HG03066 (cell line): Measurements from ENCODE around the gene MAGI1.

Experiments used
- ATAC-seq: cut with Tn5 transposase; IDR thresholded peaks from one replicate; pipeline ENCODE4 v1.9.1; 2021; ENCODE audit warnings: low read depth; ENCODE audit not compliant: unreplicated experiment

The MAGI1 gene

DNA sequence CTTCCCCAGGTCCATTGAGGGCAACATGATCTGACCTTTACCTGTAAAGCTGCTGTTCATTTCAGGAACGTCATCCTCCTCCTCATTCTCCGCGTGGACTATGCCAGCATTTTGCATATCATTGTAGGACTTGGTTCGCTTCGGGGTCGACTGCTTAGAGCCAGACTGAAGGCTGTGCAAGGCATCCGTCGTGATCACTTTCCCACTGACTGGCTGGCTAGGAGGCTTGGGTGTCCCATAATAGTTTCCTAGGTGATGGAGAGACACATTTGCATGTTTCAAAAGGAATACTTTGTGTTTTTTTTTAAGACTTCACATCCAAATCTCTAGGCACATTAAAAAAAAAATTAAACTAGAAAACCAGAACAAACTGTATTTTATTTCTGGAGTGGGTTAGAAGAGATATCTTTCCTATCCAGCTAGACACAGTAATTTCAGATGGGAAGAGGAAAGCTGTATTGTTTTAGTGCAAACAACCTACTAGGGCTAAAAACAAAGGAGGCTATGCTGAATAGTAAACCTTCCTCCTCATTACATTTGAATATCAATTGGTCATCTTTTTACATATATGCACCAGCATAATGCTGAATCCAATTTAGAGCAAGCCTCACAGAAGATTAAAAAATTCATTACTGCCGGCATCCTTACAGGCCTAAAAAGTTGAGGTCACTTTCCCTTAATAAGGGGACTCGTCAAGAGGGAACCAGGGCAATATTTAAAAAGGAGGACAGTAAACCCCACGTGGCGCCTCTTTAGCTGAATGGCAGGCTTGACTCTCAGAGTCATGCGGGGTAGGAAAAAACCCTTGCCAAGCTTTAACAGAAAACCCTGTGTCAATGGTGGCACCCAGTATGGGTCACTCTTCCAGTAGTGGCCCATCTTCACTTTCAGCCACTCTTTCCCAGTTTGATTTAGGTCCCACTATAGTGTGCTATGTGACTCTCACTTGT is 559.9 kb downstream of the MAGI1 start:
- no peak for ATAC-seq

DNA sequence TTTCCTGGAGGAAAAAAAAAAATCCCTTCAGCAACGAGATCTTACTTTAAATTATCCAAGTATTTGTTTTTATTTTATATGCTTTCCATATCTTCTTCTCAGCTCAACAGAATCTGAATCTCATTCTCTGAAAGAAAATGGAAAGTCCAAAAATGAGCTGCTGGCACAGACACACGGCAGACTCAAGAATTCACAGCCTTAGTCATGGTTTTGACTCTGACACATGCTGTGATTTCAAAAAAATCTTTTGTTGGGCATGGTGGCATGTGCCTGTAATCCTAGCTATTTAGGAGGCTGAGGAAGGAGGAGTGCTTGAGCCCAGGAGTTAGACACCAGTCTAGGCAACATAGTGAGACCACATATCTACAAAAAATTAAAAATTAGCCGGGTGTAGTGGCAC is 565.0 kb downstream of the MAGI1 start:
- ATAC-seq, result no peak

DNA sequence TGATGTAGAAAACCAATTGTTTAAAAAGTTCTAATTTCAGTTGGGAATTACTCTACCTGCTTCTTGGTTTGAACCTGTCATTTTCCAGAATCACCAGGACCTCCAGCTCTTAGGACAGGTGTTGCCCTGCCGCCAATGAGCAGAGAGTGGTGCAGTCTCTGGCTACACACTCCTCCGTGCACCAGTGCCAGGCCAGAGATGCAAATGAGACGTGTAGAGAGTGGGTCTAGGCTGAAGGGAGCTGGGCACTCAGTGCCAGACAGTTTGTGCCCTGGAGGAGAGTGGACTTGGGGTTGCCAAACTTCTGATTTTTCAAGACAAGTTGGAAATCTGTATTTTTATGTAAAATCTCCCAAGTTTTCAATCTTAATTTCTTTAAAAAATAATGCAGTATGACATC is 566.2 kb downstream of the MAGI1 start:
- no peak for ATAC-seq

DNA sequence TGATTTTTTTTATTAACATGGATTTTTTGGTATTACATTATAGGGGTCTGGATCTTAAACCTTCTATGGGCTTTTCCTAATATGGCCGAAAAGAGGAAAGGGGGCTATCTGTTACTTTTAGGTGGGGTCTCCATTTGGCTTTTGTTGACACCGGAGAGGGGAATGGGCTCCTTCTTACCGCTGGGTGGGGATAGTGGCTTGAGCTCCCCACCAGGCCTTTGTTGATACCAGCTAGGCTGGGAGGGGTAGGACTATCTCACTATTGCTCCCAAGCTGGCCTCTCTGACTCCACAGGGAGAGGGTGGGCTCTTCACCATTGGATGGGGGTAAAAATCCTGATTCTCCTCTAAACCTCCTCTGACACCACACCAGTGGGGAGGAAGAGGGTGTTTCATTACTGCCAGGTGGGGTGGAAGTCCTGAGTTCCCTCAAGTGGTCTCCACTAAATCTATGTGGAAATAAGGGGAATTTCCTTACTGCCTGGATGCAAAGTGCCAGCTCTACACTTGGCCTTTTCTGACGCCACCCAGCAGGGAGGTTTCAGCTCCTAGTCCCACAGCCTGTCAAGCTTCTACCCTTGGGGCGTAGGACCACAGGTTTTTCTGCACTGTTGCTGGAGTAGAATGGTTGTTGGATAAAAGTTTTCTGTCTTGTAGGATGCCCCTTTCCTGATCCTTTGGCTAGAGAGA is 572.3 kb downstream of the MAGI1 start:
- no peak for ATAC-seq

DNA sequence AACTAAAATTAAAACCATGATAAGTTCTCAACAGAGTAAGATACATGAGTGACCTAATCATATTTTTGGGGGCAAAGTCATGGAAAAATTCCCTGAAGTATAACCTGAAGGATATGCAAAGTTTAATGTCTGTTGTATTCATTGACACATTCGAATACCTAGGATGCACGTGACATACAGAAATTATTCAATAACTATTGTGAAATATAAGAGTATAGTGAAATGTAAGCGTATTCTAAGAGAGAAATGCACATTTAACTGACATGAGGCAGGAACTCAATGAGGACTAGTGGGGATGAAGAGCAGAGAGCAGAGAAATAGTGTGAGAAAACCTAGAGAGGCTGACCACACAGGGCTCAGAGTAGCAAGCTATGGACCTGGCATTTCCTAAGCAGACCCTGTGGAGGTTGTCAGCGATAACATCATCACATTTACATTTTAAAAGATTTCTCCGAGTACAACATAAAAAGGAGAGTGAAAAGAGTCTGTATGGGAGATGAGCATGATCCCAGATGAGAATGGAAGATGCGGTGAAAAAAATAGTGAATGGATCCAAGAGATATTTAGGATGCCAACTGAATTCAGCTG is 588.8 kb downstream of the MAGI1 start:
- ATAC-seq, result no peak

DNA sequence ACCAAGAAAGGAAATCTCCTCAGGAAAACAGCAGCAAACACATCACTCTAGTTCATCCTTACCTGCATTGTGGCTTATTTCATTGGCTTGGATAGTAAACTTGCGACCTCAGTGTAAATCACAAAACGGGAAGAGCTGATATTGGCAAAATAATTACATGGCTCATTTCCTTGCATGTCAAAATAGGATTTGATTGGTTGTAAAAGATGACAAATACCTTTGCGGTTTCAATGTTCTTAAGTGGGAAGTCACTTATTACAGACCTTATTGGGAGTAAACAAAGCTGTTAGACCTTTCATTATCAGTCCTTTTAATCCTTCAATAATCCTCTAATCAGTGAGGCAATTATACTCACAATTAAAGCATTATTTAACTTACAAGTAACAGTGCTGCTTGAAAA is 590.6 kb downstream of the MAGI1 start:
- ATAC-seq, result no peak

DNA sequence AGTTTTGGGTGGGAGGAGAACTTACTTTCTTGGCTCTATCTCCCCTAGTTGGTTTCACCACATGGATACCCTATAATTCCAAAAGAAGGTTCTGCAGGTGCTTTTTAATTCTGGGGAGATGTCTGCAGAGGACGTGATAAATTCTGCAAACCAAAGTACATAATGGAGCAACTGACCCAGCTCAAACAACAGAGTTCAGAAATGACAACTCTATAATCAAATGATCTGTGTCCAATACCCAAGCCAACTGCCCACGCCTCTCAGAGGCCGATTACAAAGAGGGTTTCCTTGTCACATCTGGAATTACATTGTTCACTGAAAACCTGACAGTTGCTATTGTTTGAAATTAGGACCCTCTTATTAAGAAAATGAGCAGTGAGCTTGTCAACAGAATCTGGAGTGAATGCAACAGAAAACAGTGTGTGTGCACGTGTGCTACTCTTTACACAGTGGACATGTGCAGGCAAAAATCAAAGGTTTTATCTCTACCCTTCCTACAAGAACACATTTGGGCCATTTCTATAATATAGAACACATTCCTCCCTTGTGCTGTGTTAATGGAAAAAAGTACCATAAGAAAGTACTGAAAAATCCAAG is 593.0 kb downstream of the MAGI1 start:
- no peak for ATAC-seq

DNA sequence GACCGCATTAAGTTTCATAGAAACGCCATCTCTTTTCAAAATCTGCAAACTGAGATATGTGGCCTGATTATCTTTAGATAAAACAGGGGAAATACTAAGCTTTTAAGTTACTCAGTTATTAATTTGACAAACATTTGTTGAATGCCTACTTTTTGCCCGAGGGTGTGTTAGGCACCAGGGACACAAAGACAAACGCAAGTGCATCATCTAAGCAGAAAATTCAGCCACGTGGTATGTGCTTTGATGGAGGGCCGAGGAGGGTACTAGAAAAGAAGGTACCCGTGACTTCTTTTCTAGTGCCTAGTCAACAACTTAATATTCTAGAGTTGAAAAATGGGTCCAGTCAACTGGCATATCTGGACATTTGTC is 594.3 kb downstream of the MAGI1 start:
- no peak for ATAC-seq

DNA sequence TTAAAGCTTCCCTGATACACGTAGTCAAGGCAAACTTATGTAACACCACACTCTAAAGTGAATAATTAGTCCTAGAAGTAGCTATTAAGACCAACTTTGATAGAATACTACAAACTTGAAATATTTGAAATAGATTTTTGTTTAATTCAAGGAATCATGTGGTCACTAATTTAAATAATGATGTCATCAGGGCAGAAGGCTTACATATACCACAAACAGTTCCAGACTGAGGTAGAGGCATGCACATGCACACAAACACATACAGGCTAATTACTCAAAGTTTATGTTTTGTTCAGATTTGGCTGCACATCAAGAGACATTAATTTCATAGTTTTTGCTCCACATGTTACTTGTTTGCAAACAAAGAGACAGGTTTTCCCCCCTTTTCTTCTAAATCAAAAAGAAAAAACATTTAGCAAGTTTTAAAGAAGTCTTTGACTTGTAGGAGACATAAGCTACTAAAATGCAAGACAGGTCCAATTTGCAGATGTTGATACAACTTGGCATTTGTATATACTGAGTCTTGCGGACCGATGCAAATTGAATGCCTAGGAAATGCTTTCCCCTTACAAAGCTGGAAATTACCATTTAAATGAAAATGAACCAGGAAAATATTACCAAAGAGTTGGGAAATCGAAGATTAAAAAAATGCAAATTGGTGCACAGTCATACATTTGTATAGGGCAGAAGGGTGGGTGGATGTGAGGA is 594.8 kb downstream of the MAGI1 start:
- no peak for ATAC-seq

DNA sequence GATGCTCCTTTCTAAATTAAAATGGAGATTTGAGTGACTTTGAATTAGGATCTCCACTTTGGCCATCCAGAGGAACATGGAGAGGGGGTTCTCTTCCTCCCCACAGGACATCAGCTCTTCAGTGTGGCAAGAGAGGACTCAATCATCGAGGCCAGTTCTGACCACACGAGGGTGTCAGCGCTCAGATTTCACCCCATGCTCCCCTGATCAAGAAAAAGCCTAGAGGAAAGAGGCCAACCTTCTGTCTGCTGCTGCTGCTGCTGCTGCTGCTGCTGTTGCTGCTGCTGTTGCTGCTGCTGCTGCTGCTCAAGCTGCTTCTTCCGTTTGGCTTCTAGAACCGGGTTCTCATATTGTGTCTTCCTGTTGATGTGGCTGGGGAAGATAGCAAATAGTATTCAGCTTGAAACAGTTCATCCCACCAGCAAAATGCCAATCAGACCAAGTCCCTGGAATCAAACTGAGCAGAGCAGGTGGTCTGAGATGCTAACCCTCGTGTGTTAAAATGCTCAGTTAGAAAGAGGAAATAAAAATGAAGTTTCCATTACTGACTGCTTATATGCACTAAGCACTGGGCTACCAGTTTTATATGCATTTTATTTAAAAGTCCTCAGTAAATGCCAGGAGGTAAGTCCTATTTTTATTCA is 599.0 kb downstream of the MAGI1 start:
- no peak for ATAC-seq

DNA sequence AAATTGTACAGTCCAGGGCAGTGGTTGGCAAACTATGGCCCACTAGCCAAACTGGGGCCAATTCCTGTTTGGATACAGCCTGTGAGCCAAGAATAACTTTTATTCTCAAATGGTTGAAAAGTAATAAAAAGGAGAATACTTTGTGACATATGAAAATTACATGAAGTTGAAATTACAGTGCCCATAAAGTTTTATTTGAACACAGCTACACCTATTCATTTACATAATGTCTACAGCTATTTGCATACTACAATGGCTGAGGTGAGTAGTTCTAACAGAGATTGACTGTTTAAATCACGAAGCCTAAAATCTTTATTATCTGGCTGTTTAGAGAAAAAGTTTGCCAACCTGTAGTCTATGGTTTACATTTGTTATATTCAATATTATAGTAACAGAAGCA is 600.1 kb downstream of the MAGI1 start:
- ATAC-seq, result no peak

DNA sequence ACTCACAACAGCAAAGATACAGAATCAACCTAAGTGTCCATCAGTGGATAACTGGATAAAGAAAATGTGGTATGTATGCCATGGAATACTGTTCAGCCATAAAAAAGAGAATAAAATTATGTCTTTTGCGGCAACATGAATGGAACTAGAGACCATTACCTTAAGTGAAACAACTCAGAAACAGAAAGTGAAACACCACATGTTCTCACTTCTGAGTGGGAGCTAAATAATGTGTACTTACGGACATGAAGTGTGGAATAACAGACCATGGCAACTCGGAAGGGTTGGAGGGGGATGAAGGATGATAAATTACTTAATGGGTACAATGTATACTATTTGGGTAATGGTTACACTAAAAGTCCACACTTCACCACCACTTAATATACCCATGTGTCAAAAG is 600.6 kb downstream of the MAGI1 start:
- no peak for ATAC-seq

DNA sequence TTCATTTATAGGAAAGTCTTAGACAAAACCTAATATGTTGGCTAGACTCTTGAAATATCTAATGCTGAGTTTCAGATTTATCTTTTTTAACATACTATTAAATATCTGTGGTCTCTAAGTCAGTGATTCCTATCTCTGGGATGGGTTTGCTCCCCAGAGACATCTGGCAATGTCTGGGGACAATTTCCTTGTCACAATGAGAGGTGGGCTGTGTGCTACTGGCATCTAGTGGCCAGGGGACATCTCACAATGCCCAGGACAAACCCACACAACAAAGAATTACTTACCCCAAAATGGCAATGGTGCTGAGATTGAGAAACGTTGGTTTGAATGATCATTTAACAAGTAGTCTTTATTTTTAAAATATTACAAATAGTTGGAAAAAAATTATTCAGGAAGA is 602.1 kb downstream of the MAGI1 start:
- no peak for ATAC-seq

DNA sequence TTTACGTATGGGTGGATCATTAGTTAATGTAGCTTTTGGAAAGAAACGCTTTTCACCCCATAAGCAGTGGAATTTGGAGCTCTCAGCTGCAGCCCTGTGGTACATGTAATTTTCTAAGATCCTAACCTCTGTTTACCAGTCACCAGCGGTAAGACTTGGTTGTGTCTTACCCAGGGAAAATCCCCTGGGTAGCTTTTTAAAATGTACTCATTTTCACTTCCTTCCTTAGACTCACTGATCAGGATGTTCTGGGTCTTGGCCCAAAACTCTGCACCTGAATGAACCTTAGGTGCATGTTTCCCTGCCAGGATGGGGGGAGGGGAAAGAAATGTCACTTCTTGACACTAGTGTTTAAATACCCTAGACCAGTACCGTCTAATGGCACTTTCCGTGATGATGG is 605.2 kb downstream of the MAGI1 start:
- ATAC-seq, result no peak

DNA sequence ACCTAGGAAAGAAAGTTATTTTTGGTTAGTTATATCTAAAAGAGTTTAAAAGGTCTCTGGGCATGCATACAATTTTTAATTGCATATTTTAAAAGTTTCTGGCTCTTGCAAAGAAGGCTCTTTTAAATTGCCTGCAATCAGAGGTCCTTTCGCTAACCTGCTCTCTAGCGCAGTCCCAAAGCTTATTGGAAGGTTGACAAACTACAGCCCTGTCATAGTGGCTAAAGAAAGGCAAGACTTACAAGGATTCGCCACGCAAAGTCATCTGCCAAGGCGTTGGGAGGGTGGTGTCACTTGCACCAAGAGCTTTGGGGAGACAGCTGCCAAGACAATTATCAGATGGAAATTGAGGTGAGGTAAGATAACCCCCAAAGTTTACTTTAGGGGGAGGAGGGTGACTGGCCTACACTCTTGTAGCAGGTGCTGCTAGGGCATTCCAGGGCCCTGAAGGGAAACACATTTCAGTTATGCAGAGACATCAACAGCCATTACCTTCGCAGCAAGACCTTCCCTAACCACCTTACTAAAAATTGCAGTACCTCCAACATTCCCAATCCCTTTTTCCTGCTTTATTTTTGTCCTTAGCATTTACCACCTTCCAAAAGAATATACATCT is 606.2 kb downstream of the MAGI1 start:
- no peak for ATAC-seq

DNA sequence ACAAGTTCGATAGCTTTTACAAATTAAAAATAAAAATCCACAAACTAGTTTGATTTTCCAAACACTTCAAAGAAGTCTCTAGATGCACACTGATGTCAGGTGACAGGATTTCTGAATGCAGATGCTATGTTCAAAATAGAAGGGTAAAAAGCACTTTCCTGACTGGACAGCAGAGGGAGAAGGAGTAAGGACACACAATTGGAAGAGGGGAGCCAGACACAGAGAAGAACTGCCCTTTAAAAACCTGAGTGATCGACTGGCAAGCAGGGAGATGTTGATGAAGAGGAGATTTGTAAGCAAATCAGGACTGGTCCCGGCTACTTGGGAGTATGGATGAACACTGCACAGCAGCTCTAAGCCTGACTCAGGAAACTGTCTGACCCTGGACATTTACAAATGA is 612.8 kb downstream of the MAGI1 start:
- no peak for ATAC-seq

DNA sequence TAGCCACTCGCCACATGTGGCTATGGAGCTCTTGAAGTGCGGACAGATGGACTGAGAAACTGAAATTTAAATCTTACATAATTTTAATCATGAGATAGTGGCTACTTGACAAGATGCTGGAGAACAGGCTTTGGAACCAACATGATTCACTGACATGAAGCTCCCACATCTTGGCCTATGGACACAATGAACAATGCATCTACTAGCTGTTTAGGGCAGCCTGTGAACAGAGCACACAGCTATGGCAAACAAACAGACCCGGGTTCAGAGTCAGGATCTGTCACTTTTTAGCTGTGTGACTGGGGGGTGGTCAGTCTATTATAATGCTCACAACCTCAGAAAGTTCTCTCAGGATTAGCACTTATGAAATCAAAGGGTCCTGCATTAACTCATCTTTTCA is 616.6 kb downstream of the MAGI1 start:
- no peak for ATAC-seq

DNA sequence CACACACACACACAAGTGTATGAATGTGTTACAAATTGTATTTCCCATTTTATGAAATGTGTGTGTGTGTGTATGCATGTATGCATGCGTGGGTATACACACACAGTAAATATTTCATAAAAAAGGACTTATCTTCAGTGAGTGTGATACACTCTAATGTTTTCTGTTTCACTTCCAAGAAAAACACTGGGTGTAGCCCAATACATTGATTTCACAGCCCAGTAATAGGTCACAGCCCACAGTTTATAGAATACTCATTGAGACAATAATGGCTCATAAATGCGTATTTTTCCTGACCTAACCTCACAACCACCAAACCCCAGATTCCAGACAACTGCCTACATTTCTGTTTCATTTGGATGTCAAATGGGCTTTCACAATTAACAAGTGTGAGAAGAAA is 619.5 kb downstream of the MAGI1 start:
- no peak for ATAC-seq

DNA sequence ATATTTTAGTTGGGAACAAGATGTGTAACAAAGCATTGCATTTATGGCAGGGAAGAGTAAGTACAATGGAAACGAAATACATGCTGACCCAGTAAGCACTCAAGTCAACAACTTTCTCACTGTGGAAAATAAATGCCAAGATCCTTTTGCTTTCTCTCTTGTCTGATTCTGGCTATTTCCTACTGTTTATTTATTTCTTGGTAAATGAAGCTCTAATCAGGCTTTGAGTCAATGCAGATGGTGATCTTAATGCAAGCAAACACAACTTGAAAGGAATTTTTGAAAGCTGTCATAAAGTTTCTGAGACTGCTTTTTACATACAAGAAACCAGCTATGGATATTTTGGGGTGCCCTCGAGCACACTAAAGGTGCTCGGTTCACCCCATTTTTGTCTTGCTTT is 624.8 kb downstream of the MAGI1 start:
- ATAC-seq, result no peak

DNA sequence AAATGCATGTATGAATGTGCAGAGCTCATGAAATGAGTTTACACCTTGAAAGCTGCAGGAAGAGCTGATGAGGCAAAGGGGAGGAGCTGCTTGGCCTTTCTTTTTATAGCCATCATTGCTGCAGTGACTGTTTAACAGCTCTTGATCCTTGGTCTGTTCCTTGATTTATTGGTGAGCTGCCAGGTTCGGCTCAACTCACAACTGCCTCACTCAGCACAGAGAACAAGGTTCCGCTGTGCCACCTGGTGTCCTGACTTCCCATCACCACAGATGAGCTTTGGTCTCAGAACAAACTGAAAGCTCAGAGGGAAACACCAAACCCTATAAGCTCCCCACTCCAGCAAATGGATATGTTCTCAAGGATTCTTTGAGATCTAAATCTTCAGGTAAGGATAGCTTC is 626.1 kb downstream of the MAGI1 start:
- ATAC-seq, result no peak
